ENCODE measurements around the gene ABCG1.

The ABCG1 gene

GRCh38 chr21:42250422-42251403 lies 31.8 kb downstream of the ABCG1 start:
- DNase-seq: peak in 2 of 56 donors; percentile 29 to 54

DNA sequence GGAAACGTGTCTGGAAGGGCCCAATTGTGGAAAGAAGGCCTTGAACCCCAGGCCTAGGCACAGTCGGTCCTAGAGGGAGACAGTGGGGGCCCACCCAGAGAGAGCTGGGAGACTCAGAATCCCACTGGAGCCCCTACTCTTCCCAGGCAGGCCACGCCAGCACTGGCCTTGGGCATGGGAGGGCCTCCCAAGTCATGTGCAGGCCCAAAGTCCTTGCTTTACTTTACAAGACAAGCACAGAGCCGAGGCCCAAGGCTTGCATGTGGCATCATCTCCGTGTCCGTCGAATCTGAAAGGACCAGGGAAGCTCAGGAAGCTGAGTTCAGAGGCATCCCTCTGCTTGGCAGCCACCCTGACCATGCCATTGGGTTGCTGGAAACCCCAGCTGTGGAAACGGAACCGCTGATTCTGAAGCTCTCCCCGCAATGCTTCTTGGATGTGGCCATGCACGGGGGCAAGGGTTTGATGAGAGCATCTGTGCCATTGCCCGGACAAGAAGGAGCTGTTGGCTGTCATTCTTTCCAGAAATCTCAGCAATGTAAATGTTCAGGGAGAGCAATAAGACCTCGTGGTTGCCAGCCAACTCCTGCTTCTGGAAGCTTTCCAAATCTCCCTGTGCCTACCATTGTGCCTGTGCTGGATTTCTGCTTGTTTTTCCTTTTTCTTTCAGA lies 32.8 kb downstream of the ABCG1 start:
- peak in 6 of 56 donors; percentile 20 to 50 (median 32) for DNase-seq

GRCh38 chr21:42252325-42252654 lies 33.4 kb downstream of the ABCG1 start:
- no peak for DNase-seq

DNA sequence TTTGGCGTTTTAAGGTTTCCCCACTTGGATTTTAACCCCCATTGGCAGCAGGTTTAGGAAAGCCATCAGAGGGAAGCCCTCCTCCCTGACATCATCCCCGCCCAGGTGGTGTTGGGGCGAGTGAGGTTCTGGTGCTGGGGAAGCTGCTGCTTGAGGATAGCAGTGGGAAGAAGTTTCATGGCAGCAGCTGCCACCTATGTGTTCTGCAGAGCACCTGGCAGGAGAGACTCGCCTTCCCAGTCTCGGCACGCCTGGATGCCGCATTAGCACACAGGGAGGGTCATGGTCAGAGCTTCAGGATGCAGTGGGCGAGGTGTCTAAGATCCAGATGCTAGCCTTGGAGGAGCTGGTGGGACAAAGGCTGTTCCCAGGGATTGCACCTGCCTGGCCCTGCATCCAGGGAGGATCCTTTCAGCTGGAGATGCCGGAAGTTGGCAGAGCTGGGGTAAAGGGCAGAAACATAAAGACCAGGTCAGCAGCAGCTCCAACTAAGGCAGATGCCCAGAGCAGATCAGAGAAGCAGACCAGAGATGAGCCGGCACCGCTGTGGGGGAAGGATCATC lies 33.9 kb downstream of the ABCG1 start:
- no peak for DNase-seq

DNA sequence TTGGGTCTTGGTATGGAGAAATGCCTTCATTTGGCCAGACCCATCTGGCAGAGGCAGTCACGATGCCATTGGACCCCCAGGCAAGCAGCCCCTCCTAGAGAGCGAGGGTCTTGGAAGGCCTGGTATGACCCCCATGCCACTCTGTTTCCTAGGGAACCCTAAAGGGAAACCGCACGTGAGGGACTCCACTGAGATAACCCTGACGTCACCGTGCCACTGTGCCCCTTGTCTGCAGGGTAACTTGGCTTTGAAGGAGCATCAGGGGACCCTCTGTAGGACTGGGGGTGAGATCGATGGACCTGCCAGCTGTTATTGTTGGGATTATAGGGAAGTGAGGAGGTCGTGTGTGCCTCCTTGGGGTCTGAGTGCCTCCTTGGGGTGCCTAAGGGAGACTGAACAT lies 34.5 kb downstream of the ABCG1 start:
- DNase-seq: no peak

DNA sequence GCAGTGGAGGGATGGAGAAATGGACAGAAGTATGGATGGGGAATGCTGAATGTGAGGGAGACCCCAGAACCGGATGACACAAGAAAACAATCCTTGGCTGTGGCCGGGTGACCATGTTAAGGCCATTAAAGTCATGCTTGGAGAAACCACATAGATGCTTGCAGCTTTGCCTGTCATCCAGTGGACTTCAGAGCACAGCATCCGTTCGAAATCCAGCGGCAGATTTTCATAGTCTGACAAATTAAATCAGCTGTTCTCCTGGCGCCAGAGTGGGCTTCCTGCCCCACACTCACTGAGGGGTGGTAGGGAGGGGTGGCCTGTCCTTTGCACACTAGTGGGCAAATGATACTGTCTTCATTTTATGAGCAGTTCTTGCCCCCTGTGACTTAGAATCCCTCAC lies 35.1 kb downstream of the ABCG1 start:
- DNase-seq: peak in 4 of 56 donors; percentile 51 to 57 (median 56)

DNA sequence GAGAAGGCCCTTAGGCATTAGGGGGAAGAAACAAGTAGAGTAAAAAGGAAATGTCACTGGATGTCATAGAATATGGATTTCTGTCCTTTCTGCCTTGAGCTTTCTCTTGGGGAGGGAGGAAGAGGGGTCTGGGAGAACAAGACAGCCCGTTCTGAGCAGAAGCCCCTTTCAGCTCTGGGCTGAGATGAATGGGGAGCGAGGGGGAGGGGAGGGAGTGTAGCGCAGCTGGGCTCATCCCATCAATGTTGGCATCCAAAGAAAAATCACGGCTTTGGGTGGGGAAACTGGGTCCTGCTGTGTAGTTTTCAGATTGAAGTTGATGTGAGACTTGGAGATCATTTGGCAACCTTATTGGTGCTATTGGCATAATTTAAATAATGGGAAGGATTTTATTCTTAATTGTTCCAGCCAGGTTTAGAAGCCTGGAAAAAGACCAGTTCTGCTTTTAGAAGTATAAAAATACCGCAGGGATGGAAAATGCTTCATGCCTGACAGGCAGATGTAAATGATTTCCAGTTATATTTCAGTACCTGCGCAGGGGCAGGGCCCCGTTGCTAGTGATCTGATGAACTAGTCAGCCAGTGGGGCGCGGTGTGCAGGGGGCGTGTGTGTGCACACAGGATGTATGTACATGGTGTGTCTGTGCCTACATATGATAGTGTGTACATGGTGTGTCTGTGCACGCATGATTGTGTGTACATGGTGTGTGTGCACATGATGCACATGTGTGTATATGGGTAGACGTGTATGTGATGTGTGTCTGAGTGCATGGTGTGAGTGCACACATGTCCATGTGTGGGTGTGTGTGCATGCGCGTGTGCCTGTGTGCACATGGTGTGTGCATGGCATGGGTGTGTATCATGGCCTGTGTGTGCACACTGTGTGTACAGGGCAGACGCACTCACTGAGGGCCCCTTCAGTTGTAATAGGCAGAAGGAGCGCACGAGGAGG lies 36.0 kb downstream of the ABCG1 start:
- peak in 42 of 56 donors; percentile 18 to 82 (median 60) for DNase-seq

DNA sequence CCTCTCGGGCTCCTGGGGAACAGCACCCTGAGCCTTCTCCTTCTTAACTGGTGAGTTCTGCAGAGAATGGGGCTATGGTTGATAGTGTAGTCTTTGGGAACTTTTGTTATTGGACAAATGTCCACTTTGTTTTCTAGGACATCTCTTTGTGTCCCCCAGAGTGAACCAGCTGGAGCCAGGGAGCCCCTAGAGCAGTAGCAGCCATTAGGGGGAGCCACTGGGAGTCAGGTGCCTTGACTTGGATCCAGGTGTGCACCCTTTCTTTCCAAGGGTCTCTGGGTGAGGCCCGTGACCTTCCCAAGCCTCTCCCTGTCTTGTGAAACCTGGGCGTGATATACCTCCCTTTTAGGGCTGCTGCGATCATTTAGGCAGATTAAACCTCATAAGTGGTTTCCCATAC lies 36.9 kb downstream of the ABCG1 start:
- DNase-seq: no peak

- no peak for DNase-seq
These were observed 37.4 kb downstream of the ABCG1 start for GRCh38 chr21:42256316-42256715.

- no peak for DNase-seq
These were observed 38.3 kb downstream of the ABCG1 start for GRCh38 chr21:42257091-42257765.

GRCh38 chr21:42258150-42258884 lies 39.4 kb downstream of the ABCG1 start:
- peak in 52 of 56 donors; percentile 14 to 86 (median 65) for DNase-seq

GRCh38 chr21:42258885-42259407 lies 40.0 kb downstream of the ABCG1 start:
- DNase-seq: peak in 36 of 56 donors; percentile 23 to 74 (median 52)

GRCh38 chr21:42260121-42260520 lies 41.2 kb downstream of the ABCG1 start:
- no peak for DNase-seq

- DNase-seq: no peak
These were observed 42.9 kb downstream of the ABCG1 start for GRCh38 chr21:42261829-42262200.

DNA sequence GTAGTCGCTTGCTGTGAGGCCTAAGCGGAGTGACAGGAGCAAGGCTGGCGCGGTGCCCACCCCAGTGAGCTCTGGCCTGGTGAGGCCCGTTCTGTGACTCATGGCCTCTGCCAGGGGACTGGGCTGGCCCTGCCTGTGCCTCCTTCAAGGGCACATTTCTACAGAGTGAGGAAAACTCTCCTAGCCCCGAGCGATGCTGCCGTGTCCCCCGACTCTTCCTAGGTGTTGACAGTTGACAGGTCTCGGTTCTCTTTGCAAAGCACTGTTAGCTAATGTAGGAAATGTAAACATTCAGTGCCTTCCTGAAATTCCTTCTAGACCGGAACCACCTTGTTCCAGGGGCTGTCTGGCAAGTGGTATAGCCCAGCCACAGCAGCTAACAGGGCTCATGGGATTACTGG lies 43.9 kb downstream of the ABCG1 start:
- peak in 25 of 56 donors; percentile 12 to 88 (median 42) for DNase-seq

DNA sequence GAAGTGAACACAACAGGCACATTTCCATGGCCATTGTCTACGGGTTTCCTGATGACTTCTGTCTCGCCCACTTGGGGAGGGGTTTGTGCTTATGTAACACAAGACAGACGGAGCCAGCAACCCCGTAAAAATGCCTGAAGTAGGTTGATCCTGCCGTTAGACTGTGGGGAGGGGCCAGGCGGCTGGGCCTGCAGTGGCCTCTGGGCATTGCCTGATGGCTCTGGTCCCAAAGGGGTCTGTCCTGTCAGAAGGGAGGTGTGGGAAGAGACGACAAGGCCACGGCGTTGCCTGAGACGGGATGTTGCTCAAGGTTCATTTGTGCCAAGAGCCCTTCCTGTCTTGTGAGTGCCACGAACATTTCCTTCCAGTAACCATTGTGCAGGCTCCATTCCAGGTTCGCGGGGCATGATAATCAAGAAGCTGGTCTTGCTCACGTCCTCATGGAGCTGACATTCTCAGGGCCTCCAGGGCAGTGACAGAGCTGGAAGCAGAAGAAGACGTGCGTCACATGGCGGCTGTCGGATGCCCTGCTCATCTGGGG lies 44.7 kb downstream of the ABCG1 start:
- DNase-seq: no peak

- no peak for DNase-seq
These were observed 45.6 kb downstream of the ABCG1 start for GRCh38 chr21:42264245-42265195.

DNA sequence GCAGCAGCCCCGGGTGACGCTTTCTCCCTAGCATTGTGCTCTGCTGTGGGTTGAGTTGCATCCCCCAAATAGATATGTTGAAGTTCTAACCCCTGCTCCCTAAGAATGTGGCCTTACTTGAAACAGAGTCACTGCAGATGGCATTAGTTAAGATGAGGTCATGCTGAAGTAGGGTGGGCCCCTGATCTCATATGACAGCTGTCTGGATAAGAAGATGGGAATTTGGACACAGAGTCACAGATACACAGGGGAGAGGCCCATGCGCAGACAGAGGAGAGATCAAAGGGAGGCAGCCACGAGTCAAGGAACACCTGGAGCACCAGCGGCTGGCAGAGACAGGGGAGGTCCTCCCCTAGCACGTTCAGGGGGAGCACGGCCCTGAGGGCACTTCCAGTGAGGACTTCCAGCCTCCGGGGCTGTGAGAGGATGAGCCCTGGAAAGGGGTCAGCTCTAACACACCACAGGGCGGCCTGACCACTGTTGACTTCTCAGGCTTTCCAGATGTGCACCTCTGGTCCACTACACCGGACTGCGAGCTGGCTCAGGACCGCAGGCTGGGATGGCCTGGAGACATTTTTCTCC lies 46.4 kb downstream of the ABCG1 start:
- no peak for DNase-seq
